SW480 (cell line): ENCODE data around the gene USP20.

Source experiments
- DNase-seq: peaks from one replicate; pipeline ENCODE4 v3.0.0-alpha.2; 2016; ENCODE audit warnings: low spot score

Gene USP20

DNA sequence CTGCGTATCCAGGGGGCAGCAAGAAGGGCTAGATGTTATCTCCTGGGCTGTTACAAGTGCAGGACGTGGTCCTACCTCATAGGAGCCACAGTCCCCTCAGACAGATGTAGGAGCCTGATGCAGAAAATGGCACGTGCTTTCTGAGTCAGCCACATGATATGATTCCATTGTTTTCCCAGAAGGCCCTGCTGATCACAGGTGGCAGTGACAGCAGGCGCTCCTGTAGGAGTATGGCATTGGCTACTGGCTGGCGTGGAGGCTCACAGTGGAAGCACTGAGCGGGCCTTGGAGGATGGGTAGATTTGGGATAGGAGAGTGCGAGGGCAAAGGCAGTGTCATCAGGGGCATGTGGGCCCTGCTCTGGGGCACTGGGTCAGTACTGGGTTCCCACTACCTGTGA lies 21.9 kb downstream of the USP20 start:
- DNase-seq: no peak

DNA sequence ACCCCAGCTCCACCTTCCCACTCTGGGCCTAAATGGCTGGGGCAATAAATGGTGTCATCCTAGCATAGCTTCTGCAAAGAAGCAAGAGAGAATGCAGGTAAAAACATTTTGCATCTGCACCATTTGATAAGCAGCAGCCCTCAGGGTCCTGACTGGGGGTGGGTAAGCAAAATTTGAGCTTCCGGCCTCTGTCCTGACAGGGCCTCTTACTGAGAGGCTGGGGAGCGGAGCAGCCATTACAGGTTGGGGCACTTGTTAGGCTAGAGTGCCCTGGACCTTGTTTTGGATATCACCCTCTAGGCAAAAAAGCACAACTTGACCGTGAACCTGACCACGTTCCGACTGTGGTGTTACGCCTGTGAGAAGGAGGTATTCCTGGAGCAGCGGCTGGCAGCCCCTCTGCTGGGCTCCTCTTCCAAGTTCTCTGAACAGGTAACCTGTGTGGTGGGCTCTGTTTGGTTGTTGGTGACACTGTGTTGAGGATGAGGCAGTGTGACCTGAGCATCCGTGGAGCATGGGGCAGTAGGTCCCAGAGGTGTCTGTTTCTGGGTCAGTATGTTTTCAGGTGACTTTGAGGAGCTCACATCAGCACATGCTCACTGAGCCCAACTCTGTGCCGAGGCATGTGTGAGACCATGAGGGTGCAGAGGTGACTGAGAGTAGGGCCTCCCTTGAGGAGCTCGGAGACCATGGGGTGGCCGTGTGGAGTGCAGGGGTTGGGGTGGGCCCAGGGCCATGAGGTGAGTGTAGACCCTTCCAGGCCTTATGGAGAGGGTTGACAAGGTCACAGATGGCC lies 23.1 kb downstream of the USP20 start:
- DNase-seq: no peak

DNA sequence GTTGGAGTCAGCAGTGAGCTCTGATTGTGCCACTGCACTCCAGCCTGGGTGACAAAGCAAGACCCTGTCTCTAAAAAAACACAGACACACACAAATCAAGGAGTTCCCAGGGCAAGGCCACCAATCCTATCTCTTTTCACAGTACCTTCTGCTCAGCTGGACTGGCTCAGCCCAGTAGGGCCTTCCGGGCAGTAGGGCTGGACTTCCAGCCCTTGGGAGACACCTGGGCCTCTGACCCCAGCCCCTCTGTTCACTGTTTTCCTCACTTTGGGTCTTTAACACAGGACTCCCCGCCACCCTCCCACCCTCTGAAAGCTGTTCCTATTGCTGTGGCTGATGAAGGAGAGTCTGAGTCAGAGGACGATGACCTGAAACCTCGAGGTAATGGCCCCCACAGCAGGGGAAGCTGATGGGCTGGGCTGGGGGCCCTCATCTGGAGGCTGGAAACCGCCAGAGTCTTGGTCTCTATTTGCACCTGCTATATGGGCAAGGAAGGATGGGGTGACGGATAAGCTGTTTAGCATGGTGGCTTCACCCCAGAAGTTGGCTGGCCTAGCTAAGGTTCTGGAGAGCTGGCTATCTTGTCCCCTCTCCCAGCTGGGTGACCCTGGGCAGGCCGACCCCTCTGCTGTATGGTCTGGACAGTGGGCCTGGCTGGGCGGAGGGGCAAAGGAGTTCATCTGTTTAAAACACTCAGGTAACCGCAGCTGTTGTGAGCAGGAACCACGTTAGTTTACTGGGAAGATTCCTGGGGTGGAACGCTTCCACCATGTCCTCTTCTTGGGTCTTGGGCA lies 25.6 kb downstream of the USP20 start:
- no peak for DNase-seq

DNA sequence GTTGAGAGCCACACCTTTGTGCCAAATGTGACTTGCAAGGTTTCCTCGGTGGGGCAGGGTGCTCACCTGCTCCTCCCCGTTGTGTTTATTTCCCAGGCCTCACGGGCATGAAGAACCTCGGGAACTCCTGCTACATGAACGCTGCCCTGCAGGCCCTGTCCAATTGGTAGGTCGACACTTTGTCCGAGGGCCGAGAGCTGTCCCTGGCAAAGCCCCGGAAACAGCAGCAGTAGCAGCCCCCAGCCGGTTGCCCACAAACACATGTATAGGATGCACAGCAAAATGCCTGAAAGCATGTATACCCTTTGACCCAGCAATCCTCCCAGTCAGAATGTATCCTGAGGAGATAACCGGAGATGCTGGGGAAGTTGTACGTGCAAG lies 26.2 kb downstream of the USP20 start:
- DNase-seq: no peak

DNA sequence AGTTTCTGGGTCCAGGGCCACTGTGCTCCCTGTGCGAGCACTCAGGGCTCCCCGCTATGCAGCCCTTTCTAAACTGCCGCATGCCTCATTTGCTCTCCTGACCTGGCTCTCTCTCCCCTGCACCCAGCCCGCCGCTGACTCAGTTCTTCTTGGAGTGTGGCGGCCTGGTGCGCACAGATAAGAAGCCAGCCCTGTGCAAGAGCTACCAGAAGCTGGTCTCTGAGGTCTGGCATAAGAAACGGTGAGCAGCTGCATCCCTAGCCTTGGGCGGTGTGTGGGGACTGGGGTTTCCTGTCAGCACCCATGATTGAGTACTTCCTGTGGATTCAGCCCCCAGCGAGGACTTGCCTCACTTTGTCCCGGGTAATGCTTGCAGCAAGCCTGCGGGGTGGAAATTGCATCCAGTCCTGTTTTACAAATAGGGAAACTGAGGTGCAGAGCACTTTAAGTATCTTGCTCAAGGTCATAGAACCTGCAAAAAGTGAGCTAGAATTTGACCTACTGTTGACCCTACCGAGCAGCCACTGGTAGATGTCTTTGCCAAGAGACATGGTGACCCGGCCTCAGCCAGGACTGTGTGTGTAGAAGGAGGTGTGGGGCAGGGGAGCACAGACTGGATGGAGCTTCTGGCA lies 27.9 kb downstream of the USP20 start:
- DNase-seq: no peak

DNA sequence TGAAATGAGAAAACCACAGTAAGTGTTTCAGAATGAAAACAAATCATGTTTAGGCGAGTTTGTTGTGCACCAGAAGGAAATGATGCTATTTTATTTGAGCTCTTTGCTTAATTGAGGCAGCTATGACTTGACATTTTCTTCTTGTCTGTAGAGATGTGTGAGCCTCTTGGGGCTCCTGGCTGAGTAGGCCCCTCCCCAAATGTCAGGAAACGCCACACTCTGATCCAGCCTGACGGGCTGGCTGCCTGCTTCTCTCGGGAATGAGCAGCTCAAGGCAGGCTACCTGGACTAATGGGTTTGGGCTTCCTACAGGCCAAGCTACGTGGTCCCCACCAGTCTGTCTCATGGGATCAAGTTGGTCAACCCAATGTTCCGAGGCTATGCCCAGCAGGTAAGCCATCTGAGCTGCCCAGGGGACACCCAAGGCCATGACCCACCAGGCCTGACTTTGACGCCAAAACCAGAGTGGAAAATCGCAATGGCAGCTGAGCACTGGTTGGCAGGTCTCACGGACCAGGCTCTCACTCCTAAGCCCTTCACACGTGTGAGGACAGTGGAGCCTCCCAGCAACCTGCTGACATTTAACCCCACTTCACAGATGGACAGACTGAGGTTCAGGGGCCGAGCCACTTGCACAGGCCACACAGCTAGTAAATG lies 29.9 kb downstream of the USP20 start:
- DNase-seq: no peak

DNA sequence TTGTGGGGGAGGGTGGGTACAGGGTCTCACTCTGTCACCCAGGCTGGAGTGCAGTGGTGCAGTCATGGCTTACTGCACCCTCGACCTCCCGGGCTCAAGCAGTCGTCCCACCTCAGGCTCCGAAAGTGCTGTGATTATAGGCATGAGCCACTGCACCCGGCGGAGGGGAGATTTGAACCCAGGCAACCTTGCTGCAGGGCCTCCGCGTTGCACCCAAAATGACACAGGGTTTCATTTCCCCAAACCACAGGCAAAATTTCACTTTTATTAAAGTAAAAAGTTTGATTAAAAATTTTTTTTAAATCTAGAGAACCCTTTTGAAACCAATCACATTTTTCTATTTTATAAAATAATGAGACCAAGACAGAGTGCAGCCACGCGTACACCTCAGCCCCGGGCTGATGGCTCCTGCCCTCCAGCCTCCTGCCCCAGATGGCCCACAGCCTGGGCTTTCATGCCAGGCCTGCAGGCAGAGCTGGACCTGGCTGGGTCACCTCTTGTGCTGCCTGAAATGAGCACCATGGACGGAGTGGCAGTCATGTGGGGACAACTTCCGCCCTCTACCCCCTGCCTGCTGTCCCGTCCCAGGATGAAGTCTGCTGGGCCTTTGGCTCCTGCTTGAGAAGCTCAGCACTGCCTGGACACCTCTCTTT lies 30.5 kb downstream of the USP20 start:
- DNase-seq: no peak

DNA sequence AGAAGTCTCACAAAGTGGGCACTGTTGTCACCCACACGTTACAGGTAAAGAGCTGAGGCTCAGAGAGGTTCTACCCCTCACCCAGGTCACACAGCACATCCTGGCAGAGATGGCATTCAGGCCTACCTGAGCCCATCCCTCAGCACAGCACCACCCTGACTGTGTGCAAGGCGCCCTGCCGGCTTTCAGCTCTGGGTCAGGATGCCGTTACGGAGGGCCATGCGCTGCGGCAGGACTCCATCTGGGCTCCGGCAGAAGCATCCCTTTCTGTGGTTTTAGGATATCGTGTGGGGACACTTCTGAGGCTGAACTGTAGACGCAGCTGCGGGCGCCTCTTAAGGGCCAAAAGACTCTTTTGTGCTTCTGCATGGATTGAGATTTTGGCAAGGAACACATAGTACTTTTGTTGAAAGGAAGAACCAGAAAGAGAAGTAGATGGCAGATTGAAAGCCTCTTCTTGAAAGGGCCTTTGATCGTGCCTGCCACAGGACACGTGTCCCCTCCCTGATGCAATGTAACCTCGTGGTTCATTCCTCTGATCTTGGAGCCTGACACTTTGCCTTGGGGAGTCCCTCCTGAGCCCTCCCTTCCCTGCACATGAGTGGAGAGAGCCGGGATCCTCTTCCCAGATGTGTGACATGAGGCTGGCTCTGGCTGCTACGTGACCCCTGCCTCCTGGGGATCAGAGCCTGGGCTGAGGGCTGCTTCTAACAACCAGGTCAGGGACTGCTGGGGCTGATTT lies 31.3 kb downstream of the USP20 start:
- no peak for DNase-seq

DNA sequence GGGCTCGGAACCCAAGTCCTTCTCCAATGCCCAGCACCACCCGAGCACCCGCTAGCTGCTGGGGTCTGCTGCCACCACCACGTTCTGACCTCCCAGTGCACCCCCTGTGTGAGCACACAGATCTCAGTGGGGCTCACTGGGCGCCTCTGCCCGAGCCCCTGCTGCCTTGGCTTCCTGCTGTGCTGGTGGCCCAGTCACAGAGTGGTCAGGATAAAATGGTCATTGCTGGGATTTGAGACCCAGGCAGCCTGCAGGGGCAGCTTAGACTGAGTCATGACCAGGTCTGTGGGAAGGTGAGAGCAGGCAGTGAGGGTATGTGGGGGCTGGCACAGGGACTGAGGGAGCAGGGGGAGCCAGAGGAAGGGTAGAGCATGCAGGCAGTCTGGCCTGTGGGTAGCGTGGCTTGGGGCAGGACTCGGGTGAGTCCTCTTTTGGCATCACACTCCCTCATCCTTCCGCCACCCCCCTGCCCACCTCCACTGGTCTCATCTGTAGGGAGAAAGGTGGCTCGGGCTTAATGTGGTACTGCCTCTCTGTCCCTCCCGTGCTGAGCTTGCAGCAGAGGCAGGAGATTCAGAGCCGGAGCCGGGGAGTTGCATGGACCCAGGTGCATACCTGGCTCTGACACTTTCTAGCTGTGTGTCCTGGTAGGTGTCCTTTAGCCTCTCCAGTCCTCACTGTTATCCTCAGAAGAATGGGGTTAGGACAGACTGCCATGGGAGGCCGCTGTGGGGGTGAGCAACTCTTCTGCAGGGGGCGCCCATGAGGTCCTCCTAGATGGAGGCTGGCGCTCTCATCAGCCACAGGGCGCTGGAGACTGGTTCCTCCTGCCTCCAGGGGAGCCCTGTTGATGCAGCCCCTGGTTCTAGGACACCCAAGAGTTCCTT lies 32.1 kb downstream of the USP20 start:
- no peak for DNase-seq

DNA sequence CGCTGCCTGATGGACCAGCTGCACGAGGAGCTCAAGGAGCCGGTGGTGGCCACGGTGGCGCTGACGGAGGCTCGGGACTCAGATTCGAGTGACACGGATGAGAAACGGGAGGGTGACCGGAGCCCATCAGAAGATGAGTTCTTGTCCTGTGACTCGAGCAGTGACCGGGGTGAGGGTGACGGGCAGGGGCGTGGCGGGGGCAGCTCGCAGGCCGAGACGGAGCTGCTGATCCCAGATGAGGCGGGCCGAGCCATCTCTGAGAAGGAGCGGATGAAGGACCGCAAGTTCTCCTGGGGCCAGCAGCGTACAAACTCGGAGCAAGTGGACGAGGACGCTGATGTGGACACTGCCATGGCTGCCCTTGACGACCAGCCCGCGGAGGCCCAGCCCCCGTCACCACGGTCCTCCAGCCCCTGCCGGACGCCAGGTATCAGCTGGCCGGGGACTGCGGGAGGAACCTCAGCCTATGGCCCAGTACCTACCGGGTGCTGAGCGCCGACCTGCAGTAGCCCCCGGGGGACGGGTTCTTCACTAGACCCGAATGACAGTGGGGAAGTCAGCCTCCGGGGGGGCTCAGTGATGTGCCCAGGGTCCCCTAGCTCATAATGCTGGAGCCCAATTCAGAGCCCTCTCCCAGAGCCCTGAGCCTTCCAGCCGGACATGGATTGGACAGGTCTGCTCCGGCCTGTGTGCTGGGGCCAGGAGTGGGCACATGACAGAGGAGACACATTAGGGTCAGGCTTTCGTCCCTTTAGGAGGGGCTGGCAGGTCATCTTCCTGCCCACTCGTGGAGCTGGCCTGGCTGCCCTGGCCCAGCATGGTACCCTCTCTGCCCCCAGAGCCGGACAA lies 33.0 kb downstream of the USP20 start:
- DNase-seq: no peak

DNA sequence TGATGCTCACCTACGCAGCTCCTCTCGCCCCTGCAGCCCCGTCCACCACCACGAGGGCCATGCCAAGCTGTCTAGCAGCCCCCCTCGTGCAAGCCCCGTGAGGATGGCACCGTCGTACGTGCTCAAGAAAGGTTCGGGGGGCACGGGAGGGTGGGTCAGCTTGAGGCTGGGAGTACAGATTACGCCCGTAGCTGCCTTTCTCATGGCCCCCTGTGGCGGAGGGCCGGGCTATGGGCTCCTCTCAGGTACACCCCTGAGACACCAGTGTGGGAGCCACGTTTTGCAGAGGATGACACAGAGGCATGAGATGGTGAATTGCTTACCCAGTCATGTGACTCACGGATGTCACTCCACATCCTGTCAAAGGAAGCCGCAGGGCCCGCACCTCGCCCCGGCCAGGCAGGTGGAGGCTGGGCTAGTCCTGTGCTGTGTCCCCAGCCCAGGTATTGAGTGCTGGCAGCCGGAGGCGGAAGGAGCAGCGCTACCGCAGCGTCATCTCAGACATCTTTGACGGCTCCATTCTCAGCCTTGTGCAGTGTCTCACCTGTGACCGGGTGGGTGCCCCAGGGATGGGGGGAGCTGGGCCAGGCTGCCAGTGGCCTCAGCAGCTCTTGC lies 33.7 kb downstream of the USP20 start:
- DNase-seq: peak; percentile 69

DNA sequence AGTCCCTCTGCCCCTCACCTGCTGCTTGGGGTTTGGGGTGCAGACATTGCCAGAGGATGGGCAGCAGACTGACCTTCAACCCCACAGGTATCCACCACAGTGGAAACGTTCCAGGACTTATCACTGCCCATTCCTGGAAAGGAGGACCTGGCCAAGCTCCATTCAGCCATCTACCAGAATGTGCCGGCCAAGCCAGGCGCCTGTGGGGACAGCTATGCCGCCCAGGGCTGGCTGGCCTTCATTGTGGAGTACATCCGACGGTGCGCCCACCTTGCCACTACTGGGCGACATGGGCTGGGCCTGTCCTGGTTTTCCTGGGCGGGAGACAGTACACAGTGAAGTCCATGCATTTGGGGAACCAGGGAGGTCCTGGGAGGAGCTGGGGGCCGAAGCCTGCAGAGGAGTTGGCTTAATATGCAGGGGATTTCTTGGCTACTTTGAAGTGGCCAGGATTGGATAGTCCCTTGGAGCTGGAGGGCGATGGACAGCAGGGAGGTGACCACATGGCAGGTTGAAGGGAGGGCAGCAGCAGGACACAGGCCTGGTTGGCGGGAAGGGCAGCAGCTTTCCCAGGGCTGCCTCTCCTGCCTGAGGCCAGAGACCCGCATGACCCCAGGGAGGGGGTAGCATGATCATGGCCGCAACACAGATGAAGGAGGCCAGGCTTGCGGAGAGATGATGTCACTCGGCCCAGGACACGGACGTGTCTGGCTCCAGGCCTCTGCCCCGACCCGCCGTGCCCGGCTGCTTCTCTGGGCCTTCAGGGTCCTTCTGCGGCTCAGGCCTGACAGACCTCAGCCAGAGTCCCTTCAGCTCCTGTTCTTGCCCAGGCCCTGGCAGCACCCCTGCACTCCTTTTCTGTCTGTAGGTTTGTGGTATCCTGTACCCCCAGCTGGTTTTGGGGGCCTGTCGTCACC lies 34.6 kb downstream of the USP20 start:
- DNase-seq: no peak

DNA sequence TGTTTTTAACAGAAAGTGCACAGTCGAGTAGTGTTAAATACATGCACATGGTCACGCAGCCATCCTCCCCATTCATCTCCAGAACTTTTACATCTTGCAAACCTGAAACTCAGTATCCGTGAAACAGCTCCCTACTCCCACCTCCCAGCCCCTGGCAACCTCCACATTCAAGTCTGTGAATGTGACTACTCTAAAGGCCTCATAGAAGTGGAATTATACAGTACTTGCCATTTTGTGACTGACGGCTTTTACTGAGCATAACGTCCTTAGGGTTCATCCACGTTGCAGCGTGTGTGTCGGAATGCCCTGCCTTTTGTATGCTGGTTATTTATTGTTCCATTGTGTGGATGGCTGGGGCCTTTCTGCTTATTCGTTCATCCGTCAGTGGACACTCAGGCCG lies 35.8 kb downstream of the USP20 start:
- DNase-seq: no peak

DNA sequence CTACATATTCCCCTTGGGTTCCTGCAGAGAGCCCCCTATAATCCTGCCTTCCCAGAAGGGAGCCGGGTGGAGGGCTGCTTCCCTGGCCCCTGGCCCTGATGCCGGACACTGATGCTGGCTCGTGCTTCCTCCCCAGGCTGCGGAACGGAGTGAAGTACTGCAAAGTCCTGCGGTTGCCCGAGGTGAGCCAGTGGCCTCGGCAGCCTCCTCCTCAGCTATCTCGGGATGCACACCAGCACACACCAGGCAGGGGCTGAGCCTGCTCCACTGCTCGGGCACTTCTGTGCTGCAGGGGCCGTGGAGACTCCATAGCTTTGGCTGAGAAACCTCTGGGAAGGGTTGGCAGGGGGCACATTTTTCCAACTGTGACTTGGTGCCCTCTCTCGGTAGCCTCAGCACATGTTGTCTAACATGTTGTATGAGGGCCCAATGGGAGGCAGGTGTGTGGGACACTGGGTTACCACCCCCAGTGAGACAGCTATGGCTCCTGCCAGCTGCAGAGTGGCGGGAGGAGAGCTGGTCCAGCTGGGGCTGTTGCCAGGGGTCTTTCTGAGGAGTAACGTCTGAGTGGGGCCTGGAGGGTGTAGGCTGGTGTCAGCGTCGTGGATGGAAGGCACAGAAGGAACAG lies 38.4 kb downstream of the USP20 start:
- no peak for DNase-seq

DNA sequence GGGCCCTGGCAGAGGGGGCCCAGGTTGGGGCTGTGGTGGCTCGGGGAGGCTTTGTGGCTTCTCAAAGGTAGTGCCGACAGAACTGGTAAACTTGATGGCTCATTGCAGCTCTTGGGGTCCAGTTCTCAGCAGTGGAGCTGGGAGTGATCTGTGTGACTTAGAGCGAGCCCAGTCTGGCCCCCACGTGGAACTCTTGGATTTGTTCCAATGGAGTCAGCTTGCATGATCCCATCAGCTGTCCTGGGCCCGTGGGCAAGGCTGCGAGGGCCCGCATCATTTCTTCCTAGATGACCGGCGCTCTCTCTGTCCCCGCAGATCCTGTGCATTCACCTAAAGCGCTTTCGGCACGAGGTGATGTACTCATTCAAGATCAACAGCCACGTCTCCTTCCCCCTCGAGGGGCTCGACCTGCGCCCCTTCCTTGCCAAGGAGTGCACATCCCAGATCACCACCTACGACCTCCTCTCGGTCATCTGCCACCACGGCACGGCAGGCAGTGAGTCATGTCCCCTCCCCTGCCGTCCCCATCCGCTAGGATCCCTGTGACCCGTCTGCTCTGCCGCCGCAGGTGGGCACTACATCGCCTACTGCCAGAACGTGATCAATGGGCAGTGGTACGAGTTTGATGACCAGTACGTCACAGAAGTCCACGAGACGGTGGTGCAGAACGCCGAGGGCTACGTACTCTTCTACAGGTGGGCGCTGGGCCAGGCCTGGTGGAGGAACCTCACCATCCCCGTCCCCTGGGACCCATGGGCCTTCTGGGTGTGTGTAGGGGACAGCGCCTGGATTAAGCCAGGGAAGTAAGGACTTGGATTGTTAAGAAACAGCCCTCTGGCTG lies 39.2 kb downstream of the USP20 start:
- no peak for DNase-seq

DNA sequence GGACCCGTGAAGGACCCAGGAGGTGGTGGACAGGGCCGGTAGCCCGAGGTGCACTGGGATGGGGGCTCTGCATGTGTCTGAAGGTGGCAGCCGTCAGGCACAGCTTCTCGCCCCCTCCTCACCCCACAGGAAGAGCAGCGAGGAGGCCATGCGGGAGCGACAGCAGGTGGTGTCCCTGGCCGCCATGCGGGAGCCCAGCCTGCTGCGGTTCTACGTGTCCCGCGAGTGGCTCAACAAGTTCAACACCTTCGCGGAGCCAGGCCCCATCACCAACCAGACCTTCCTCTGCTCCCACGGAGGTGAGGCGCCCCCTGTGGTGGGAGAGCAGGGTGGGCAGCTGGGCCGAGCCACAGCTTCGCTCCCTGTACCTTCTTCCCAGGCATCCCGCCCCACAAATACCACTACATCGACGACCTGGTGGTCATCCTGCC lies 39.9 kb downstream of the USP20 start:
- no peak for DNase-seq
